Ovary (tissue), 9 donors: ENCODE measurements around the gene RIPOR2. TPM values are rescaled to one million over a fixed set of nuclear protein-coding genes. Genes with fewer than 3 reads are reported as not detected.

Source experiments
- DNase-seq, 5 donors: peaks; one replicate each; pipeline ENCODE4 v3.0.0-alpha.2; 2019 to 2020
- H3K27ac ChIP-seq, 2 donors: fragments of 200-600 bp; one replicate each; pipeline versions ENCODE4 v1.5.1 to v1.8.0; 2019 to 2022
- H3K27me3 ChIP-seq: fragments of 200-600 bp; one replicate; pipeline ENCODE4 v1.8.0; 2022
- H3K36me3 ChIP-seq: fragments of 200-600 bp; sonication (generic); one replicate; pipeline ENCODE4 v1.5.1; 2019
- H3K4me1 ChIP-seq: one replicate; pipeline ENCODE4 v1.8.1; 2013; ENCODE audit warnings: mild to moderate bottlenecking, moderate library complexity; ENCODE audit not compliant: insufficient read depth
- H3K4me3 ChIP-seq: fragments of 200-600 bp; sonication (generic); one replicate; pipeline ENCODE4 v1.5.1; 2017
- H3K9me3 ChIP-seq, 2 donors: fragments of 200-600 bp in 1 of 2; sonication (generic) in 1 of 2; one replicate each; pipeline versions ENCODE4 v1.5.1 to v1.8.1; 2013 to 2019; ENCODE audit warnings: mild to moderate bottlenecking in 1 of 2, moderate library complexity in 1 of 2
- CTCF ChIP-seq, 3 donors: fragments of 450-650 bp in 2 of 3; fragments of 200-600 bp in 1 of 3; IDR thresholded peaks; one replicate each; pipeline versions ENCODE4 v1.5.1 to v1.8.0; 2016 to 2022; ENCODE audit warnings: antibody characterized with exemption in 3 of 3, mild to moderate bottlenecking in 1 of 3
- EP300 ChIP-seq: sonication (generic); formaldehyde crosslinking; IDR thresholded peaks from one replicate; pipeline ENCODE4 v1.6.1; 2017; ENCODE audit warnings: antibody characterized with exemption
- POLR2A ChIP-seq: fragments of 450-650 bp; IDR thresholded peaks from one replicate; pipeline ENCODE4 v1.6.1; 2017; ENCODE audit warnings: antibody characterized with exemption, mild to moderate bottlenecking, moderate library complexity
- WGBS, 3 donors: extraction: QIAGEN DNeasy Blood & Tissue Kit in 1 of 3; methylation state at CpG; one replicate each; pipeline versions ENCODE4 v1.1.5 to v1.1.7; 2013 to 2017; 5-methylcytosine and 5-hydroxymethylcytosine counted together
- intact Hi-C, 4 donors: fragments of 100-400 bp; cut with DNase I; formaldehyde crosslinking; loops; one replicate each; pipeline versions ENCODE4 v1.11.0 to v1.15.1; 2022 to 2023
- polyA plus RNA-seq, 2 donors: library from polyadenylated mRNA; stranded (reverse); fragments of 200-250 nt in 1 of 2; fragments of 350-450 nt in 1 of 2; fragmentation: Illumina TruSeq in 1 of 2; extraction: RNeasy Lipid Tissue Mini Kit (QIAGEN cat#74804) in 1 of 2; gene quantifications; one replicate each; pipeline ENCODE4 v1.2.3, GENCODE V29; 2013 to 2014
- total RNA-seq, 7 donors: library from RNA; depleted of rRNA in 2 of 7; stranded (reverse); fragments of >200 nt in 2 of 7; fragmentation: NEBNext Ultra II Directional in 3 of 7; extraction: Animal tissue kit (Norgen Biotek cat#: 25700) in 3 of 7; gene quantifications; one replicate each; pipeline versions ENCODE4 v1.1.0 to v1.2.4, GENCODE V29; 2016 to 2023
- donor health status: DM: no; HTN: no; CAD: no; lungs with moderate emphysema.
- donor health status: DM: no; HTN: no; CAD: no.
- donor health status: Bipolar disorder and iron deficiency.
- donor health status: DM: yes; HTN: yes; CAD: no.
- donor health status: DM: no; HTN: no; CAD: no.
- donor health status: DM: yes; HTN: yes; CAD: no.

Gene RIPOR2
- total and polyA plus RNA-seq, 9 donors = 1.1 to 14.4 (median 4.5) TPM

- Histone ChIP-seq H3K9me3 (no peaks in the 10 kb centered on the region), H3K4me1 (peaks cover 4% of the 10 kb centered on the region), H3K27ac (no peak overlapping the region), H3K36me3 (no peaks in the 10 kb centered on the region), H3K4me3 (no peak overlapping the region), H3K27me3 (no peaks in the 10 kb centered on the region)
- 94 to 97% (median 97%) methylated on average over 3 of the region's 3 CpGs for WGBS, 3 donors
- no peak for DNase-seq
- TF ChIP-seq EP300 (no peak), POLR2A (no peak), CTCF (IDR thresholded peaks at IDR 0.05) (no peak)
- intact Hi-C loops = no loop called here
These were observed 128.2 kb downstream of the RIPOR2 start for GRCh38 chr6:24807584-24807983.

GRCh38 chr6:24802271-24803059, 133.3 kb downstream of the RIPOR2 start:
- H3K4me3 ChIP-seq = no peak overlapping the region
- no peaks in the 10 kb centered on the region for H3K9me3 ChIP-seq
- intact Hi-C loops = no loop called here
- H3K4me1 ChIP-seq = peaks cover 8% of the 10 kb centered on the region
- H3K36me3 ChIP-seq = no peaks in the 10 kb centered on the region
- TF ChIP-seq POLR2A = no peak
- TF ChIP-seq EP300 = no peak
- no peak for TF ChIP-seq CTCF (IDR thresholded peaks at IDR 0.05)
- H3K27ac ChIP-seq = peak overlapping the region in 1 of 2 donors; percentile 26
- no peaks in the 10 kb centered on the region for H3K27me3 ChIP-seq
- 64 to 75% (median 72%) methylated on average over 8 of the region's 8 CpGs for WGBS, 3 donors
- DNase-seq = no peak

- no peaks in the 10 kb centered on the region for H3K9me3 ChIP-seq
- H3K27me3 ChIP-seq = no peaks in the 10 kb centered on the region
- no peak for DNase-seq
- 89 to 97% (median 91%) methylated on average over 1 of the region's 1 CpG for WGBS, 3 donors
- H3K4me3 ChIP-seq = no peak overlapping the region
- H3K27ac ChIP-seq = no peak overlapping the region
- H3K36me3 ChIP-seq = no peaks in the 10 kb centered on the region
- intact Hi-C loops = no loop called here
- peaks cover 13% of the 10 kb centered on the region for H3K4me1 ChIP-seq
- TF ChIP-seq POLR2A = no peak
These were observed 136.2 kb downstream of the RIPOR2 start for GRCh38 chr6:24799541-24799915.

- intact Hi-C loops = no loop called here
- H3K4me3 ChIP-seq = no peak within 1 kb of the TSS
- H3K27ac ChIP-seq = no peak within 1 kb of the TSS
- no peak for TF ChIP-seq POLR2A
- no peak for TF ChIP-seq CTCF (IDR thresholded peaks at IDR 0.05)
- TF ChIP-seq EP300 = no peak
- no peak for DNase-seq
- no peaks in the 10 kb centered on the region for H3K36me3 ChIP-seq
- WGBS, 3 donors = 94 to 96% (median 95%) methylated on average over 13 of the region's 13 CpGs
- H3K4me1 ChIP-seq = peaks cover 13% of the 10 kb centered on the region
- no peaks in the 10 kb centered on the region for H3K9me3 ChIP-seq
- no peaks in the 10 kb centered on the region for H3K27me3 ChIP-seq
These were observed 136.8 kb downstream of the RIPOR2 start, which contains the start of gene ARMH2 for GRCh38 chr6:24798740-24799540. Gene ARMH2, minus strand, starts transcription at chr6:24798917. Its CDS starts 60 bp downstream, at chr6:24798857.
